HL-60/S4 treated with phorbol 12-myristate 13-acetate at 8.2 ng/mL for 4 days and 3 days (cell line): Measurements from ENCODE around the gene MTMR12.
"Not testable (repeated sequence)": the region's sequence is repeated elsewhere in the genome, so short reads cannot be mapped to it uniquely, and the experiment has no call there.

Experiments
- in situ Hi-C: fragments of 300-500 bp; cut with MboI; formaldehyde crosslinking; loops from 2 replicates; pipeline ENCODE4 v1.15.0; 2022; ENCODE audit warnings: low sequenced_read_pairs

MTMR12 gene

DNA sequence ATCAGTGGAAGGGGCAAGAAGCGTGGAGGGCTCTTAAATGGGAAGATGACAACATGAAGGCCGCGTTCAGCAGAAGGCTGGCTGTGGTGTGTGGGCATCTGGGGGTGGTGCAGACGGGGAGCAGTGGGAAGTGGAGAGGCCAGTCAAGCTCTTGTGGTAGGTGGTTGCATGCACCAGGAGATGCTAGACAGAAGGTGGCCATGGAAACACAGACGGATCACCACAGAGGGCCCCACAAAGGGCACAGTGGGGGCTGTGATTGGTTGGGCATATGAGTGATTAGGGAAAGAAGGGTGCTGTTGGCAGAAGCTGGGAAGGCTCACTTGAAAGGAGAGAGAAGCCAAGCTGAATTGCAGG, 14.7 kb downstream of the MTMR12 start:
- in situ Hi-C loops: no loop called here

DNA sequence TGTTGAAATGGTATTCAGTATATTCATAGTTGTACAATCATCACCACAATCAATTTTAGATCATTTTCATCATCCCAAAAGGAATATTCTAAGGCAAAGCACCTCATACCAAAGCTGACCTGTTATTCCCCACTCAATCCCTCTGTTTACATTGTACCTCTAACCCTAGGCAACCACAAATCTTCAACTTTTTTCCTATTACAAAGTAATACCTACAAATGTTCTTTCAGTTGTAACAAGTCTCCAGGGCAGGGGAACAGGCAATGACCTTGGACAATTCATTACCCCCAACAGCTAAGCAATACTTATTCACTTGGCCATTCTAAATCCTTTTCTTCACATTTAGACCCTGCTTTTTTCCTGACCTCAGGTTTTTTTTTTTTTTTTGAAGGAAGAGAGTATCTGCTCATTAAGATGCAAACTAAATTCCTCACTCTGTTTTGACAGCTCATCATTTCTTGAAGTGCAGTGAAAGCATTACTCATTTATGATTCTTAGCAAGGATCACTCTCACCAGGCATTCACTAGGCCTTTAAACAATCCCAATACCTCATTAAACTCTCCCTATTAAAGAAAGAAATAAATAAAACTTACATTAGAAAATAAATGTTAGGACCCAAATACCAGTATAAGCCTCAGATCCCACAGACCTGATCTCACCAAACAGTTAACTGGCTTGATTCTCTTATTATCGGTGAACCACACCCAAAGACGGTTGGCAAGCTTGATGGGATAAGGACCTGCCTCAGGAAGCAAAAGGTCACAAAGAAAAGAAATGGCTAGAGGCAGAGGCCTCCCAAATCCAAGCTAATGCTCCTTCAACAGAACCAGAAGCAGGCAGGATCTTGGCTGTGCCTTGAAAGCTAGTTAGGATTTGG, 15.3 kb downstream of the MTMR12 start:
- in situ Hi-C loops: no loop called here

- in situ Hi-C loops: not testable (repeated sequence)
Measured at GRCh38 chr5:32295966-32296772, 16.6 kb downstream of the MTMR12 start.

- in situ Hi-C loops: no loop called here
Measured at GRCh38 chr5:32291591-32291990, 21.1 kb downstream of the MTMR12 start.

- in situ Hi-C loops: no loop called here
Measured at GRCh38 chr5:32290922-32291321, 21.8 kb downstream of the MTMR12 start.

- in situ Hi-C loops: not testable (repeated sequence)
Measured at GRCh38 chr5:32290501-32290900, 22.2 kb downstream of the MTMR12 start.

GRCh38 chr5:32289986-32290385, 22.8 kb downstream of the MTMR12 start:
- in situ Hi-C loops: not testable (repeated sequence)

DNA sequence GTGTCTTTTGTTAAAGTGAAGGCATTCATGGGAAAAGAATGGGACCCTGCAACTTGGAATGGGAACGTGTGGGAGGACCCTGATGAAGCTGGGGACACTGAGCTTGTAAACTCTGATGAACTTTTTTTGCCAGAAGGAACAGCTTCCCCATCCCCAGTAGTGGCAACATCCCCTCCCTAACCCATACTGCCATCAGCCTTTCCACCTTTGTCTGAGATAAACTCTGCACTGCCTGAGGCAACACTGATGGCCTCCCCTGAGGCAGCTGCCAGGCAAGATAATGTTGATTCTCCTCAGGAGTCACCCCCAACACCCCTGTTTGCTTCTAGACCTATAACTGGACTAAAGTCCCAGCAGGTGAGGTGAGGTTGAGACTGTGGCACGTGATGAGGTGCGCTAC, 24.6 kb downstream of the MTMR12 start:
- in situ Hi-C loops: not testable (repeated sequence)

DNA sequence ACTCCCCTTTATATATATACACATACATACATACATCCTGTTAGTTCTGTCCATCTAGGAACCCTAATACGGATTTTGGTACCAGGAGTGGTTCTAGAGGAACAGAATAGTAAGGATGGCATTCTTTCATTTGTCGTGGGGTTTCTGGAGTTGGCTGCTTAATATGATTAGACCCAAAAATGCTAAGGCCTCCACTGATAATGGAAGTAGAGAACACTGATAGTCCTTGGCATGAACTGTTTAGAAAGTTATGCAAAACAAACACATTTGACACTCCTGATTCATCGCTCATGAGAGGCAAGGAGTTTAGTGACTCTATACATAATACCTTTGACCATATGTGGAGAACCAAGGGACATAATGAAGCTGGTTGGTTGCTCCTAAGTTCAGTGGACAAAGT, 25.2 kb downstream of the MTMR12 start:
- in situ Hi-C loops: not testable (repeated sequence)

- in situ Hi-C loops: no loop called here
Measured at GRCh38 chr5:32285510-32286138, 27.1 kb downstream of the MTMR12 start.

- in situ Hi-C loops: no loop called here
Measured at GRCh38 chr5:32283539-32284377, 29.0 kb downstream of the MTMR12 start.

DNA sequence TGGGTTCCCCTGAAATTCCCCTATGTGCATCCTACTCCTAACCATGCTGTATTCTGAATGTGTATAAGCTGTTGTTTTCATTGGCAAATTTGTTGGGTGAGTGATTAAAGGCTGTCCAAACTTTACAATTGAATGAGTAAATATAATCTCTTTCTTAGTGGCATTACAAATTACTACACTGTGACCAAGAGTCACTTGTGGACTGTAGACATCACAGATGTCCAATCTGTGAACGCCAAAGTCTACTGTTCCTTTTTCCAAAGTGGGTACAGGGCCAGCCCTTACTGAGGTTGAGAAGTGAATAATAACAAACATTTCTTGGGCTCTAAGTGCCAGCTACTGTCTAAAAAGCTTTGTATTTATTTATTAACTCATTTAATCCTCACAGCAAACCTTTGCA, 29.7 kb downstream of the MTMR12 start:
- in situ Hi-C loops: no loop called here

DNA sequence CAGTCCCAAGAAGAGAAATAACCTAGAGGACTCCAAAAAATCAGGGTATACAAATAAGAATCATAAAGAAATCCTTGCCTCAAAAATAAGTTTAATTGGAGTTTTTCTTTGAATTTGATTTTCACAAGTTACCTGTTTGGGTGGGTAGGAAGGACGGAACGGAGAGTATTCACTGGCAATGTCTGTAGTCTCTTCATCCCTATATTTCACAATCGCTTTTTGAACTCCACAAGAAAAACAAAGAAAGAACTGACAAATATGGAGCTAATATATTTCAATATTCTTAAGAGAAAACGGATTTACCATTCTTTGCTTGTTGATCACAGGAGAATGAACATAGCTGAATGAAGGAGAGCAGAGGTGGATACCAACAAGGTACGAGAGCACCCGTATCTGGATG, 30.1 kb downstream of the MTMR12 start:
- in situ Hi-C loops: no loop called here

DNA sequence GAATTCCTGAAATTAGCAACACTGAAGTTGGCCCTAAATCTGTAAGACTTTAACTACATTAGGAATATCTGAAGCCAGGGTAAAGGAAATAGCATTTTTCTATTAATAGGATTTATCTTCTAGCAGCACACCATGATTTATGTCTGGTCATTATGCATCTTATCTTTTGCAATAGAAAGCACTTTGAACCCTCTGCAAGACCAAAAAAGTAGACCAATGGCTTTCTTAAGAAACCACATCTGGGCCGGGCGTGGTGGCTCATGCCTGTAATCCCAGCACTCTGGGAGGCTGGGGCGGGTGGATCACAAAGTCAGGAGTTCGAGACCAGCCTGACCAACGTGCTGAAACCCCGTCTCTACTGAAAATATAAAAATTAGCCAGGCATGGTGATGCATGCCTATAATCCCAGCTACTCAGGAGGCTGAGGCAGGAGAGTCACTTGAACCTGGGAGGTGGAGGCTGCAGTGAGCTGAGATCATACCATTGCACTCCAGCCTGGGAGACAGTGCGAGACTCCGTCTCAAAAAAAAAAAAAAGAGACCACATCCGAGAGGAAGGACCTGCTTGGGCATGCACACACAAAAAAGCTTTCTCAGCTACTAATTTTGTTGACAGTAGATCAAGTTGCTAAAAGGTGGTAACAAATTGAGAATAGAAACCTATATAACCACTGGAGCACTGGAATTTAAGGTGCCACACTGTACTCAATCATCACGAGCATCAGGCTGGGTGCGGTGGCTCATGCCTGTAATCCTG, 31.2 kb downstream of the MTMR12 start:
- in situ Hi-C loops: not testable (repeated sequence)

DNA sequence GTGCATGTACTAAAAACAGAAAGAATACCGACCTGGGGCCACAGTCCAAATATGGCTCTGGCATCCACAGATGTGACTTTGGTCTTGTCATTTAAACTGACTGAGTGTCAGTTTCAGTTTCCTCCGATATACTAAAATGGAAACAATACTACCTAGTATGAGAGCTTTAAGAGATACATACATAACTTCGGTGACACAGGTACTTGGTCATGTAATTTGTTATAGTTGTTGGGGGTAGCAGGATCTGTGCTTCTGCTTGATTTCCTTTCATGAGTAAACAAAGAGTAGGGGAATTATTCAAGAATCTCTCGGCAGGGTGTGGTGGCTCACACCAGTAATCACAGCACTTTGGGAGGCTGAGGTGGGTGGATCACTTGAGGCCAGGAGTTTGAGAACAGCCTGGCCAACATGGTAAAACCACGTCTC, 32.1 kb downstream of the MTMR12 start:
- in situ Hi-C loops: no loop called here

GRCh38 chr5:32279786-32280185, 33.0 kb downstream of the MTMR12 start:
- in situ Hi-C loops: no loop called here

DNA sequence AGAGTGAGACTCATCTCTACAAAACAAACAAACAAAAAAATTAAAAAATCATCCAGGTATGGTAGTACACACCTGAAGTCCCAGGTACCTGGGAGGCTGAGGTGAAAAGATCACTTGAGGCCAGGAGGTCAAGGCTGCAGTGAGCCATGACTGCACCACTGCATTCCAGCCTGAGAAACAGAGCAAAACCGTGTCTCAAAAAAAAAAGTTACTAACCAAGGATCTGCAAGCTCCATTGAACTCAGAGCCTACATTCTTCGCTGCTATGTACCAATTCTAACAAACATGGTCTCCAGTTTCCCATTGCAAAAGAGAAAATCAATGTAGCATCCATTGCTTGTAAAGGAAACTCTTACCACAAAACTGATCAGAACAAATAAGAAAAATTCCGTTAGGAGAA, 33.5 kb downstream of the MTMR12 start:
- in situ Hi-C loops: no loop called here

GRCh38 chr5:32278406-32278805, 34.3 kb downstream of the MTMR12 start:
- in situ Hi-C loops: no loop called here

GRCh38 chr5:32277798-32278197, 34.9 kb downstream of the MTMR12 start:
- in situ Hi-C loops: no loop called here
